ENCODE data around the gene ACTN4.

The ACTN4 gene

GRCh38 chr19:38709671-38710415 lies 62.4 kb downstream of the ACTN4 start:
- DNase-seq (ENCODE audit: low read depth in 2 of 2): no peak

GRCh38 chr19:38710416-38710702 lies 62.9 kb downstream of the ACTN4 start:
- DNase-seq (ENCODE audit: low read depth in 2 of 2): no peak

- no peak for DNase-seq (ENCODE audit: low read depth in 2 of 2)
Measured at GRCh38 chr19:38710928-38711725, 63.7 kb downstream of the ACTN4 start.

DNA sequence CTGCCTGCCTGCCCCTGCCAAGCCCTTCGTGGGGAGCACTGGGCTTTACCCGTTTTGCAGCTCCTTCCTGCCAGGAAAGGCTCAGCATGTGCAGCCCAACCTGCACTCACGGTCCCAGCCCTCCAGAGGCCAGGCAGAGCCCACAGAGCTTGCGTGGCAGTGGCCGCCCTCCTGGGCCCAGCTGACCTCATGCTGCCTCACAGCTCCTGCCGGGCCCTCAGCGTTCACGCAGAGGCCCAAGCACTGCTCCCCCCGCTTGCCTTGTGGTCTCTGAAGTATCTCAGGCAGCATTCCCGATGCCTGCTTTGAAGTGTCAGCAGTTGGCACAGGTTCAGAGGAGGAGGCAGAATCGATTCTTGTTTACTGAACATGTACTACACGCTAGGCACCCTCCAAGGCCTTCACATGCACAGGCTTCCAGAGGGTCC lies 64.3 kb downstream of the ACTN4 start:
- peak; percentile 33 to 39 for DNase-seq (ENCODE audit: low read depth in 2 of 2)

- no peak for DNase-seq (ENCODE audit: low read depth in 2 of 2)
Measured at GRCh38 chr19:38712161-38712748, 64.8 kb downstream of the ACTN4 start.

- no peak for DNase-seq (ENCODE audit: low read depth in 2 of 2)
Measured at GRCh38 chr19:38713227-38713649, 65.8 kb downstream of the ACTN4 start.

- DNase-seq (ENCODE audit: low read depth in 2 of 2): no peak
Measured at GRCh38 chr19:38713865-38714264, 66.4 kb downstream of the ACTN4 start.

GRCh38 chr19:38714354-38714778 lies 66.9 kb downstream of the ACTN4 start:
- DNase-seq (ENCODE audit: low read depth in 2 of 2): no peak

- DNase-seq (ENCODE audit: low read depth in 2 of 2): no peak
Measured at GRCh38 chr19:38715555-38715954, 68.1 kb downstream of the ACTN4 start.

GRCh38 chr19:38717051-38717450 lies 69.6 kb downstream of the ACTN4 start:
- DNase-seq (ENCODE audit: low read depth in 2 of 2): no peak

DNA sequence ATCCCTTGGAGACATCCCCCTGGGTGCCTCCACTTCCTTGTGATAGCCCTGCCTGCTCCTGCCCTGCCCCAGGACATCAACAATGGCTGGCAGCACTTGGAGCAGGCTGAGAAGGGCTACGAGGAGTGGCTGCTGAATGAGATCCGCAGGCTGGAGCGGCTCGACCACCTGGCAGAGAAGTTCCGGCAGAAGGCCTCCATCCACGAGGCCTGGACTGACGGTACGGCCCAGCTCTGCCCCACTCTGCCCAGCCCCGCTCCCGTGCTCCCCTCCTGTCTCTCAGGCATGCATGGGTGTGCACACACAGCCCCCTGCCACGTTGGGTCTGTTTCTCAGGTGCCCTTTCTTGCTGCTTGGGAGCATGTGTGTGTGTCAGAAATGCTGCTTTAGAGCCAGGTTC lies 70.4 kb downstream of the ACTN4 start:
- DNase-seq (ENCODE audit: low read depth in 2 of 2): no peak

DNA sequence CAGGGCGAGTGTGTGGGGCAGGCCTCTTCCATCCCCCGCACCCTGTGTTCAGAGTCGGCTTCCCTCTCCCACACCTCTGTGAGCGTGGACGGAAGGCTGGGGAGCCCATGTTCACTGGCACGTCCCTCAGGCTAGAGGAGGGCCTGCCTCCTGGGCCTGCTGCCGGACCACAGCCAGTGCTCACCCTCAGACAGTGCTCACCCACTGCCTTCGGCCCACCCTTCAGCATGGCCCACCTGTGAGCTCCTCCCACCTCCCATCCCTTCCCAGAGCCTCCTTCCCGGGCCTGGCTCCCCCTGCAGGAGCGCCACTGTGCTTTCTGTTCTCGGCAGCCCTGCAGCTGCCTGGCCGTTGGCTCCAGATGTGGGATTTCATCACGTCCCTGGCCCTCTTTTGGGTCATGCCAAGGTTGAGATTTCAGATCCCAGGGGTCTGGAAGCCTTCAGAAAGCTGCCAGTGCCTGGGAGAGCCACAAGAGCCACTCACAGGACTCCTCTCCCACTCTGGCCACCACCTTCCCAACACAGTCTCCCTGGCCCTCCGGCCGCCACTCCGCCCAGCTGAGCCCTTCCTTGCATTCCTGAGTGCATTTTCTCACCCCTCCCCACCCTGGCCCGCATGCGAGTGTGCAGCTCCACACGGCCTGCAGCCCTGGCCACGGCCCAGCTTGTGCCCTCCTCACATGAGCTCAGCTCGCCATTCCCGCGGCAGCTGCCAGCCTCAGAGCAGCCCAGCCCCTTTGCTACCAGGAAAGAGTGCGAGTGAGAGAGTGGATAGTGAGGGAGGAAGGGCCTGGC lies 71.5 kb downstream of the ACTN4 start:
- DNase-seq (ENCODE audit: low read depth in 2 of 2): no peak

DNA sequence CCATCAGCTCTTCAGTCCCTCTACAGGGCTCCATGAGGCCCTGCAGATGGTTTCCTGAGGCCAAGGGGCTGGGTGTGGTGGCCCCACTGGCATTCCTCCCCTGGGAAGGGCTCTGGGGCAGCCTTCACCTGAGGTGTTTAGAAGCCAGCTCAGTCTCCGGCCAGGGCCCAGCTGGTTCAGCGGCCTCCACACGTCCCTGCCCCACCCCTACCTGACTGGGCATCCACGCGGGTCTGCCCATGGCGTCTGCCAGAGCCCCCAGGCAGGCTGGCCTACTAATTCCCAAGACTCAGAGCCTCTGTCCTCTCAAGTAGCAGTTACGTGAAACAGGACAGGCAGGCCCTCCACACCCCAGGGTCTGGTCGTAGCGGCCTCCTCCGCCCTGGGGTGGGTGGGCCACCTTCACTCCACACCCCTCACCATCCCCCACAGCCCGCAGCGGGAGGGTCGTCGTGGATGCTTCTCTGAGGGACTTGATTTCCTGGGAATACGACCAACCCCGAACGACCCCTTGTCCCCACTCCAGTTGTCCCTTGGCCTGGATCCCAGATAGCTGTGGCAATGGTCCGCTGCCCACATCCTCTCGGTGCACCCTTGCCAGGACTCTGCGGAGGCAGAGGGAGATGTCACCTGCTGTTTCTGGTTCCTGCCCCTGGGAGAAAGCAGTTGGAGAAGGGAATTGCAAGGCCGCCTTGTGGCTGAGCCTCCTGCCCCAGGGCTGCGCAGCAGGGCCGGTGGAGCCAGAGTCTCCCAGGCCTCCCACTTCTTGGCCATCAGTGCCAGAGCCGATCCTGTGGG lies 72.5 kb downstream of the ACTN4 start:
- DNase-seq (ENCODE audit: low read depth in 2 of 2): no peak

DNA sequence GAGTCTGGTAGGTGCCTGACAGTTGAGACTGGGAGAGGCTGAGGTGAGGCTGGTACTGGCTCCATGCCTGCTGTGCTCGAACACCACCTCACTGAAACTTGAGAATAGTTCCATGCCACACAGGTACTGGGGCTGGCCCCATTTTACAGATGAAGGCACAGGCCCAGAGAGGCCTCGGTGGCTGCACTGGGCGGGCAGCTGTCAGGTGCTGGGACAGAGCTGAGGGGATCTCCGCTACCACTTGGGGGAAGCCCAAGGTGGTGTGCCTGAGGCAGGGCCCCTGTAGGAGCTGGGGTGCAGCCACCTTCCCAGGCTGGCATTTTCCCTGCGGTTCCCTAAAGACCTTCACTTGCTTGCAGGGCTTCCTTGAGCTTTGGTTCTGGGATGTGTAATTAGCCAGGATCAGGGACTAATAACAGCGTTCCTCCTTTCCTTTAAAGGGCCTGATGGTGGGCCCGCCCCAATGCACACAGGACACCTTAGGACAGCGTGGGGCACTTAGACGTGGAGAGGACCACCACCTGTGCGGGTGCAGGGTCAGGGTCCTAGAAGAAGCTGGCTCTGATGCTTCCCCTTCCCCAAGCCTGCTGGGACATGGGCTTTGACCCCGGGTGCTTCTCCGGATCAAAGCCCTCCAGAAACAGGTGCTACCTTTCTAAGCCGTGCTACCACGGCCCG lies 73.2 kb downstream of the ACTN4 start:
- no peak for DNase-seq (ENCODE audit: low read depth in 2 of 2)

- no peak for DNase-seq (ENCODE audit: low read depth in 2 of 2)
Measured at GRCh38 chr19:38721496-38721895, 74.0 kb downstream of the ACTN4 start.

- DNase-seq (ENCODE audit: low read depth in 2 of 2): no peak
Measured at GRCh38 chr19:38721979-38722773, 74.7 kb downstream of the ACTN4 start.

GRCh38 chr19:38722947-38723605 lies 75.6 kb downstream of the ACTN4 start:
- no peak for DNase-seq (ENCODE audit: low read depth in 2 of 2)

GRCh38 chr19:38723606-38723965 lies 76.1 kb downstream of the ACTN4 start:
- DNase-seq (ENCODE audit: low read depth in 2 of 2): no peak

All from fibroblast of skin of left quadriceps (primary cell).